ENCODE results near the gene SH3D21.

The SH3D21 gene

DNA sequence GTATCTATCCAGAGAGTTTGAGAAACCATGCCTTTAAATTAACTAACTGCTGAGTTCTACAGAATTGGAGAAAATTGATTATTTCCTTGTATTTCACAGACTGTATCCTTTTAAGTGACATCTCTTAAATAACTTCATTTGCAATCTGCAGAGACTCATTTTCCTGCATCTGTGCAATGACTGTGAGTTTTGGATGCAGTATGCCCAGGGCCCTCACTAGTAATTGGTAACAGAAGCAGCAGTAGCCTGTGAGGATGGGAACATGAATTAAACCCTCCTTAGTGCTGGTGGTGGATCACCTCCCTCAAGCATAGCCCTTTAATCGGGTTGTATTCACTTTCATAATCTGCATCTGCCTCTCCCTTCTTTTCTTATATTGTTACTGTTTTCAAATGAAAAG, 21.7 kb upstream of the SH3D21 start:
- Histone ChIP-seq H3K9ac (ENCODE audit: low read length) (no peak overlapping the region), H2AFZ (ENCODE audit: low read depth, low read length) (no peak overlapping the region), H3K4me3 (ENCODE audit: low read length) (no peak overlapping the region), H3K9me3 (ENCODE audit: insufficient read depth, low read length) (no peaks in the 10 kb centered on the region), H3K27ac (ENCODE audit: low read length) (no peak overlapping the region), H3K36me3 (replicated peaks; ENCODE audit: low read depth, low read length) (peaks cover 32% of the 10 kb centered on the region), H3K27me3 (ENCODE audit: low read depth, low read length) (no peaks in the 10 kb centered on the region), H4K20me1 (ENCODE audit: insufficient read depth, low read length) (no peaks in the 10 kb centered on the region), H3K4me2 (ENCODE audit: low read length) (no peak overlapping the region), H3K4me1 (ENCODE audit: low read length) (peaks cover 2% of the 10 kb centered on the region; the same call in 1 of the 2 replicates), H3K79me2 (ENCODE audit: low read length) (peaks cover 18% of the 10 kb centered on the region)
- TF ChIP-seq CTCF (IDR thresholded peaks at IDR 0.05; ENCODE audit: low read depth, low read length) (no peak), EZH2phosphoT487 (IDR thresholded peaks at IDR 0.05; ENCODE audit: low read depth) (no peak)

GRCh38 chr1:36285443-36286101, 20.6 kb upstream of the SH3D21 start:
- Histone ChIP-seq H3K4me1 (ENCODE audit: low read length) (peaks cover 2% of the 10 kb centered on the region; the same call in 1 of the 2 replicates), H2AFZ (ENCODE audit: low read depth, low read length) (no peak overlapping the region), H3K79me2 (ENCODE audit: low read length) (peaks cover 8% of the 10 kb centered on the region), H3K36me3 (replicated peaks; ENCODE audit: low read depth, low read length) (peaks cover 34% of the 10 kb centered on the region), H3K4me3 (ENCODE audit: low read length) (no peak overlapping the region), H3K27me3 (ENCODE audit: low read depth, low read length) (no peaks in the 10 kb centered on the region), H3K27ac (ENCODE audit: low read length) (no peak overlapping the region), H3K9ac (ENCODE audit: low read length) (no peak overlapping the region), H3K9me3 (ENCODE audit: insufficient read depth, low read length) (no peaks in the 10 kb centered on the region), H3K4me2 (ENCODE audit: low read length) (no peak overlapping the region), H4K20me1 (ENCODE audit: insufficient read depth, low read length) (no peaks in the 10 kb centered on the region)
- TF ChIP-seq EZH2phosphoT487 (IDR thresholded peaks at IDR 0.05; ENCODE audit: low read depth) (no peak), CTCF (IDR thresholded peaks at IDR 0.05; ENCODE audit: low read depth, low read length) (peak; percentile 68)

DNA sequence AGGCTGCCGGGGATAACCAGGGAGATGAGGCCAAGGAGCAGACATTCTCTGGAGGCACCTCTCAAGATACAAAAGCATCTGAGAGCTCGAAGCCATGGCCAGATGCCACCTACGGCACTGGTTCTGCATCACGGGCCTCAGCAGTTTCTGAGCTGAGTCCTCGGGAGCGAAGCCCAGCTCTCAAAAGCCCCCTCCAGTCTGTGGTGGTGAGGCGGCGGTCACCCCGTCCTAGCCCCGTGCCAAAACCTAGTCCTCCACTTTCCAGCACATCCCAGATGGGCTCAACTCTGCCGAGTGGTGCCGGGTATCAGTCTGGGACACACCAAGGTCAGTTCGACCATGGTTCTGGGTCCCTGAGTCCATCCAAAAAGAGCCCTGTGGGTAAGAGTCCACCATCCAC, 19.4 kb upstream of the SH3D21 start:
- H3K9me3 ChIP-seq (ENCODE audit: insufficient read depth, low read length), result no peaks in the 10 kb centered on the region
- no peak overlapping the region for H2AFZ ChIP-seq (ENCODE audit: low read depth, low read length)
- no peaks in the 10 kb centered on the region for H3K27me3 ChIP-seq (ENCODE audit: low read depth, low read length)
- H3K36me3 ChIP-seq (replicated peaks; ENCODE audit: low read depth, low read length), result peaks cover 41% of the 10 kb centered on the region
- H3K79me2 ChIP-seq (ENCODE audit: low read length), result peaks cover 2% of the 10 kb centered on the region; the same call in 1 of the 2 replicates
- peaks cover 2% of the 10 kb centered on the region; the same call in 1 of the 2 replicates for H3K4me1 ChIP-seq (ENCODE audit: low read length)
- H3K4me3 ChIP-seq (ENCODE audit: low read length), result no peak overlapping the region
- H3K9ac ChIP-seq (ENCODE audit: low read length), result no peak overlapping the region
- H3K4me2 ChIP-seq (ENCODE audit: low read length), result no peak overlapping the region
- TF ChIP-seq CTCF (IDR thresholded peaks at IDR 0.05; ENCODE audit: low read depth, low read length), result no peak
- no peak for TF ChIP-seq EZH2phosphoT487 (IDR thresholded peaks at IDR 0.05; ENCODE audit: low read depth)
- H3K27ac ChIP-seq (ENCODE audit: low read length), result no peak overlapping the region
- H4K20me1 ChIP-seq (ENCODE audit: insufficient read depth, low read length), result no peaks in the 10 kb centered on the region

- peaks cover 2% of the 10 kb centered on the region; the same call in 1 of the 2 replicates for H3K79me2 ChIP-seq (ENCODE audit: low read length)
- no peak overlapping the region for H3K27ac ChIP-seq (ENCODE audit: low read length)
- H2AFZ ChIP-seq (ENCODE audit: low read depth, low read length), result no peak overlapping the region
- H4K20me1 ChIP-seq (ENCODE audit: insufficient read depth, low read length), result no peaks in the 10 kb centered on the region
- H3K4me1 ChIP-seq (ENCODE audit: low read length), result peaks cover 2% of the 10 kb centered on the region; the same call in 1 of the 2 replicates
- H3K9ac ChIP-seq (ENCODE audit: low read length), result no peak overlapping the region
- H3K27me3 ChIP-seq (ENCODE audit: low read depth, low read length), result no peaks in the 10 kb centered on the region
- H3K36me3 ChIP-seq (replicated peaks; ENCODE audit: low read depth, low read length), result peaks cover 40% of the 10 kb centered on the region
- H3K4me2 ChIP-seq (ENCODE audit: low read length), result no peak overlapping the region
- TF ChIP-seq CTCF (IDR thresholded peaks at IDR 0.05; ENCODE audit: low read depth, low read length), result no peak
- TF ChIP-seq EZH2phosphoT487 (IDR thresholded peaks at IDR 0.05; ENCODE audit: low read depth), result no peak
- no peaks in the 10 kb centered on the region for H3K9me3 ChIP-seq (ENCODE audit: insufficient read depth, low read length)
- H3K4me3 ChIP-seq (ENCODE audit: low read length), result no peak overlapping the region
Observed at GRCh38 chr1:36287595-36287994, 18.6 kb upstream of the SH3D21 start.

Measured in OCI-LY3 (cell line).